Type B pancreatic cell (in vitro differentiated cells): ENCODE measurements around the gene SPEG. TPM values are rescaled to one million over a fixed set of nuclear protein-coding genes. Genes with fewer than 3 reads are reported as not detected.

Experiments used
- DNase-seq: peaks from one replicate; pipeline ENCODE4 v3.0.0; 2021; ENCODE audit warnings: mixed read lengths; ENCODE audit not compliant: unreplicated experiment; ENCODE audit errors: extremely low spot score
- H3K27ac Mint-ChIP-seq: 2 replicates; pipeline ENCODE4 v1.8.0; 2021; ENCODE audit warnings: mild to moderate bottlenecking, mixed read lengths
- H3K27me3 Mint-ChIP-seq: 2 replicates; pipeline ENCODE4 v1.8.0; 2021; ENCODE audit warnings: mixed read lengths
- H3K36me3 Mint-ChIP-seq: 2 replicates; pipeline ENCODE4 v1.8.0; 2021; ENCODE audit warnings: mixed read lengths
- H3K4me1 Mint-ChIP-seq: one replicate; pipeline ENCODE4 v1.8.0; 2021; ENCODE audit warnings: mixed read lengths; ENCODE audit not compliant: unreplicated experiment
- H3K4me3 Mint-ChIP-seq: 2 replicates; pipeline ENCODE4 v1.8.0; 2021; ENCODE audit warnings: mild to moderate bottlenecking, mixed read lengths
- H3K9me3 Mint-ChIP-seq: 2 replicates; pipeline ENCODE4 v1.8.0; 2021; ENCODE audit warnings: mixed read lengths
- total RNA-seq: library from RNA; stranded (reverse); gene quantifications from 2 replicates; pipeline ENCODE4 v1.2.1, GENCODE V29; 2021; ENCODE audit warnings: low replicate concordance
- TF ChIP-seq, protein P1 (sequence below): fragments of 200-600 bp; sonication (generic); conservative IDR thresholded peaks from 2 replicates; pipeline ENCODE4 v1.5.0; 2021; ENCODE audit warnings: antibody characterized with exemption, mild to moderate bottlenecking

Gene SPEG
- total RNA-seq, 1 donor from 2014 or later: 49.4 TPM

DNA sequence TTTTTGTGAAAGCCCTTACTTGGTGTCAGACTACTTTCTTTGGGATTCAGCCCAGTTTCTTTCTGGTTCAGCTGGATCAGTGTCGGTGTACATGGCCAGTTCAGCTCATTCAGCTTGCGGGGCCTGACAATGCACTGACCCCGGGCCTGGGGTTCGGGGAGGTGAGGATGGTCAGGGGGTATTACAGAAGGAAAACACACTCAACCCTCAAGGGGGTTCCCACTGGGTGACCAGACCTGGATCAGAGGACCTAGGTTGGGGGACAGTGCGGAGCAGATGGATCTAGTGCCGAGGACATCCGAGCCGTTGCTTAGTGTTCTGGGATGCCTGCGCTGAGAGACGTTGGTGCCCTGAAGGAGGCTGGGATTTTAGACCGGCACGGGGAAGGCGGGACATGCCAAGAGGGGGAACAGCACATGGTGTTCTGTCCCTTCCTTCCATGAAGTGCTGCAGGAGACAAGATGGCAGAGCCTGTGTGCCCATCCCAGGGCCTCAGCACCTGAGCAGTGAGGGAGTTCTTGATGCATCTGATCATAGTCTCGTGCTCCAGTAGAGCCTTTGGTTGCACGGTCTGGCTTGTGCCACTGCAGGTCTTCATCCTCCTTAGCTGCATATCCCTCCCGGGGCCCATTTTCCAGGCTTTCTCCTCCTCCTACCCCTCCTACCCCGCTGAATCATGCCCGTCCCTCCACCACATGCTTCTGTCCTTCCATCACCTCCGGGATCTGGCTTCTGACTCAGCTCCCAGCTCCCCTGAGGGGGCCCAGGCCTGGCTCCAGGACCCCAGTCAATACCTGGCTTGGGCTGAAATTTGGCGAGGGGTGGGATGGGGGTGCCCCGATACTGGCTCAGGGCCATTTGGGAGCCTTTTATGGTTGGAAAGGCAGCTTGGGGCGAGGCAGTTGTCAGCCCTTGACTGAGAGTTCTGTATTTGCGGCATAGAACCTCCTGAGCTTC lies 18.0 kb downstream of the SPEG start:
- TF ChIP-seq, protein P1, sequence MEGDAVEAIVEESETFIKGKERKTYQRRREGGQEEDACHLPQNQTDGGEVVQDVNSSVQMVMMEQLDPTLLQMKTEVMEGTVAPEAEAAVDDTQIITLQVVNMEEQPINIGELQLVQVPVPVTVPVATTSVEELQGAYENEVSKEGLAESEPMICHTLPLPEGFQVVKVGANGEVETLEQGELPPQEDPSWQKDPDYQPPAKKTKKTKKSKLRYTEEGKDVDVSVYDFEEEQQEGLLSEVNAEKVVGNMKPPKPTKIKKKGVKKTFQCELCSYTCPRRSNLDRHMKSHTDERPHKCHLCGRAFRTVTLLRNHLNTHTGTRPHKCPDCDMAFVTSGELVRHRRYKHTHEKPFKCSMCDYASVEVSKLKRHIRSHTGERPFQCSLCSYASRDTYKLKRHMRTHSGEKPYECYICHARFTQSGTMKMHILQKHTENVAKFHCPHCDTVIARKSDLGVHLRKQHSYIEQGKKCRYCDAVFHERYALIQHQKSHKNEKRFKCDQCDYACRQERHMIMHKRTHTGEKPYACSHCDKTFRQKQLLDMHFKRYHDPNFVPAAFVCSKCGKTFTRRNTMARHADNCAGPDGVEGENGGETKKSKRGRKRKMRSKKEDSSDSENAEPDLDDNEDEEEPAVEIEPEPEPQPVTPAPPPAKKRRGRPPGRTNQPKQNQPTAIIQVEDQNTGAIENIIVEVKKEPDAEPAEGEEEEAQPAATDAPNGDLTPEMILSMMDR: no peak
- Mint-ChIP-seq H3K4me3 (no peak overlapping the region), H3K9me3 (no peaks in the 10 kb centered on the region), H3K27me3 (peaks cover 27% of the 10 kb centered on the region), H3K4me1 (peaks cover 12% of the 10 kb centered on the region), H3K36me3 (peaks cover 7% of the 10 kb centered on the region), H3K27ac (peak overlapping the region; percentile 46)
- no peak for DNase-seq

DNA sequence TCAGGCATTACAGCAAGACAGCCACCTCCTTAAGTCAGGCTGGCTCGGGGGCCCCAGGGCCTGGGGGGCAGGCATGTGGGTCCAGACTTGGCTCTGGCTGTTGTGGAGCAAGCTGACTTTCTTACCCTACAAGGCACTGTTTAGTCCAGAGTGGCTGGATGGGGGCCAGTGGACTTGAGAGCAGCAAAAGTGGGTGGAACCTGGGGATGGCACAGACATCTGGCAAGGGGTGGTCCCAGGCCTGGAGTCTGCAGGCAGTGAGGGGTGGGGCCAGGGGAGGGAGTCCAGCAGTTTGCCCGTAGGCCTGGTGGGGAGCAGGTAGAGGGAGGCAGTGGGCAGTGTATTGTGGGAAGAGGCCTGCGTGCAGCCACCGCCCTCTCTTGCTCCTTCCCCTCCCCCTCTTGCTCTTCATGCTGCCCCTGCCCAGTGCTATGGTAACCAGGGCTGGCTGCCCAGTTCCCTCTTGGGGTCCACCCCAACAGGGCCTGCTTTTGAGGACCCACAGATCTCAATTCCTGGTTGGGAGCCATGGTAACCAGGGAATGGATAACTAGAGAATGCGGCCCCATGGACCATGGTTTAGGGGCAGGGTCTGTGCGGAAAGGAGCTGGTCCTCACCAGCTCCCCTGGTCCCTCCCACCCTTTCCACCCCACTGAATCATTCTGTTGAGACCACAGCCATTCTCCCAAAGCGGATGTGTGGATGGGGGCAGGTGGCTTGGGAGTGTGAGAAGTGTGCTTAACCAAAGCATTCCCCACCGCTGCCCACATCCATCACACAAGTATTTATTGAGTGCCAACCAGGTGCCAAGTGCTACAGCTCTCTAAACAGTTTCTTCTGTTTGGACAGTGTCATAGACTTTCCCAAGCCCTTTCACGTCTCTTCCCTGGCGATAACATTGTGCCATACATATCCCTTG lies 19.3 kb downstream of the SPEG start:
- H3K36me3 Mint-ChIP-seq: peaks cover 11% of the 10 kb centered on the region
- TF ChIP-seq, protein P1: no peak
- H3K27ac Mint-ChIP-seq: peak overlapping the region; percentile 46
- peaks cover 30% of the 10 kb centered on the region for H3K27me3 Mint-ChIP-seq
- no peak for DNase-seq
- H3K9me3 Mint-ChIP-seq: no peaks in the 10 kb centered on the region
- peaks cover 20% of the 10 kb centered on the region for H3K4me1 Mint-ChIP-seq
- H3K4me3 Mint-ChIP-seq: no peak overlapping the region

DNA sequence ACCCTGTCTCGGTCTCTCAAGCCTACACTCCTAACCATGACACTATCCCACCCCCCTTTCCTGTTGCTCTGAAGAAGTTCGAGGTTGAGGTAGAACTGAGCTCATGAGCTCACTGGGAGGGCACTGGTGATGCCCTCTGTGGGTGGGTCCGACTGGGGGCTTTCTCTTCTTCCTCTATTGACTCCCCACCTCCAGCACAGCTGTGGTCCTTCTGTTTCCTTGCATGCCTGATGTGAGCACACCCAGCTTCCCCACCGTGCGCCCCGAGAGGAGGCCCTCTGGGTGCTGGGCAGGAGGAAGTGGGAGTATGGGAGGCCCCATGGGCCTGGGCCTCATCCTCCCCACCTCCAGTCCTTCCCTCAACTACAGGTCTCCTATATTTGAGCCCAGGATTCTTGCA lies 20.9 kb downstream of the SPEG start:
- Mint-ChIP-seq H3K4me3 (no peak overlapping the region), H3K9me3 (no peaks in the 10 kb centered on the region), H3K4me1 (peaks cover 32% of the 10 kb centered on the region), H3K27me3 (peaks cover 15% of the 10 kb centered on the region), H3K27ac (no peak overlapping the region), H3K36me3 (peaks cover 5% of the 10 kb centered on the region)
- DNase-seq: no peak
- TF ChIP-seq, protein P1: no peak

DNA sequence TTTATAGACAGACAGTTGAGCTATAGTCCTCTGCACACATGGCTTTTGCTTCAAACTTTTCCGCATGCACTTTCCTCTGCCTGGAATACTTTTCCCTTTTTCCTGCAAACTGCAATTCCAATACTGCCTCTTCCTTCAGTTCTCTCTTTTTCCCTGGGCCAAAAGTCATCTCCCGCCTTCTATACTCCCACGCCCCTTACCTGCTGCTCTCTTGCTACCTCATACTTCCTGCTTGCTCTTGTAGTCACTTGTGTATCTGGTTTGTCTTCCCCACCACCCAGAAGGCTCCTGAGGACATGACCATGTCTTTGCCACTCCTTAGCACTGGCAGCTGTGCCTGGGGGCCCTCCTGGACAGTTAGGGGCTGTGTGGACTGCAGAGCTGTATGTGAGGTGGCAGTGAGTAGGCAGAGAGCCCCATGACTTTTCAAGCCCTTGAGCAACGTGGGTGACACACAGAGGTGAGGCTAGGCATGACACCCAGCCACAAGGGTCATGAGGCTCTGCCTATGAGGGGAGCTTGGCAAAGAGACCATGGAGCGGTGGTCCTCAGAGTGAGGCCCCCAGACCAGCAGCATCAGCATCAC lies 23.2 kb downstream of the SPEG start:
- Mint-ChIP-seq H3K27ac (peak overlapping the region; percentile 85), H3K4me3 (peak overlapping the region; percentile 16), H3K36me3 (peaks cover 5% of the 10 kb centered on the region), H3K9me3 (no peaks in the 10 kb centered on the region), H3K4me1 (peaks cover 32% of the 10 kb centered on the region), H3K27me3 (peaks cover 10% of the 10 kb centered on the region)
- DNase-seq: no peak
- TF ChIP-seq, protein P1: no peak

DNA sequence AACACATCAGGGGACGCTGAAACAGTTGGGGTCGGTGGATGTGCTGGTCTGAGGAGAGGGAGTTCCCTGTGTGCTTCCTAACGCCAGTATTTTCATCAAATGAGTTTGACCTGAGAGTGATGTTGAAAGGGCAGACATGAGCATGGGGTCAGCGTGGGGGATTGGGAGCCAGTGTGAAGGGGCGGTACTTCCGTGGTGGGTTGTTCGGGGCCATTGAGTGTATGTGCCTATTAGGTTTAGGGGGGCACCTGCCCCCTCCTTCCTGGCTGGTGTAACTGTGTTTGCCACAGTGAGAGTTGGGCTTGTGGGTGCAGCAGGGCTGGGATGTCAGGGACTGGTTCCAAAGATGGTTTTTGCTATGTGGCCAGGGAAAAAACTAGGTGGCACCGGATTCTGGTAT lies 24.4 kb downstream of the SPEG start:
- H3K4me1 Mint-ChIP-seq: peaks cover 24% of the 10 kb centered on the region
- no peaks in the 10 kb centered on the region for H3K9me3 Mint-ChIP-seq
- H3K27me3 Mint-ChIP-seq: peaks cover 3% of the 10 kb centered on the region
- no peak for DNase-seq
- H3K27ac Mint-ChIP-seq: no peak overlapping the region
- H3K36me3 Mint-ChIP-seq: peaks cover 5% of the 10 kb centered on the region
- TF ChIP-seq, protein P1: no peak
- no peak overlapping the region for H3K4me3 Mint-ChIP-seq
